Osteoblast (primary cell): ENCODE results near the gene DNER. TPM values are rescaled to one million over a fixed set of nuclear protein-coding genes. Genes with fewer than 3 reads are reported as not detected.

Experiments used
- DNase-seq: peaks from one replicate; pipeline ENCODE4 v3.0.0; 2011; ENCODE audit warnings: low spot score, mixed read lengths; ENCODE audit not compliant: insufficient read length; ENCODE audit errors: missing footprints
- H2AFZ ChIP-seq: 2 replicates; pipeline ENCODE4 v1.6.0; 2011; ENCODE audit warnings: mild to moderate bottlenecking, low read length
- H3K27ac ChIP-seq: 2 replicates; pipeline ENCODE4 v1.5.1; 2011; ENCODE audit warnings: mild to moderate bottlenecking, low read depth, low read length, moderate library complexity
- H3K27me3 ChIP-seq: 2 replicates; pipeline ENCODE4 v1.6.0; 2012; ENCODE audit warnings: mild to moderate bottlenecking, control low read depth, inconsistent platforms, low read length, moderate library complexity; ENCODE audit not compliant: insufficient read depth
- H3K36me3 ChIP-seq: 2 replicates; pipeline ENCODE4 v1.5.1; 2011; ENCODE audit warnings: mild to moderate bottlenecking, low read length, control low read depth, moderate library complexity; ENCODE audit not compliant: insufficient read depth
- H3K4me1 ChIP-seq: 2 replicates; pipeline ENCODE4 v1.5.1; 2011; ENCODE audit warnings: mild to moderate bottlenecking, low read length, control low read depth, moderate library complexity; ENCODE audit not compliant: insufficient read depth
- H3K4me2 ChIP-seq: 2 replicates; pipeline ENCODE4 v1.6.0; 2011; ENCODE audit warnings: mild to moderate bottlenecking, low read length; ENCODE audit not compliant: insufficient read depth
- H3K4me3 ChIP-seq: fragments of 200-600 bp; sonication (generic); 3 replicates; pipeline ENCODE4 v1.5.1; 2012; ENCODE audit warnings: mild to moderate bottlenecking, low read length, inconsistent platforms; ENCODE audit not compliant: insufficient read depth
- H3K79me2 ChIP-seq: 2 replicates; pipeline ENCODE4 v1.6.0; 2012; ENCODE audit warnings: mild to moderate bottlenecking, low read length, control low read depth, inconsistent platforms; ENCODE audit not compliant: insufficient read depth
- H3K9me3 ChIP-seq: 2 replicates; pipeline ENCODE4 v1.5.1; 2011; ENCODE audit warnings: low read depth, low read length, control low read depth
- H4K20me1 ChIP-seq: 2 replicates; pipeline ENCODE4 v1.6.0; 2012; ENCODE audit warnings: mild to moderate bottlenecking, low read length, control low read depth; ENCODE audit not compliant: insufficient read depth
- CTCF ChIP-seq: IDR thresholded peaks from 2 replicates; pipeline ENCODE4 v1.5.1; 2011; ENCODE audit warnings: mild to moderate bottlenecking, low read depth, low read length, moderate library complexity; ENCODE audit errors: extremely low read depth
- total RNA-seq: library from RNA; depleted of rRNA; stranded (reverse); fragments of >200 nt; gene quantifications from 2 replicates; pipeline ENCODE4 v1.2.3, GENCODE V29; 2012

DNER gene
- total RNA-seq, 1 donor: 0.36 TPM

GRCh38 chr2:229416116-229416694, 298.1 kb downstream of the DNER start:
- Histone ChIP-seq H3K9me3 (no peaks in the 10 kb centered on the region), H3K4me2 (peak overlapping the region; percentile 20), H3K27me3 (no peaks in the 10 kb centered on the region), H3K4me3 (no peak overlapping the region), H3K79me2 (no peaks in the 10 kb centered on the region), H3K4me1 (peaks cover 4% of the 10 kb centered on the region), H2AFZ (peak overlapping the region; percentile 63), H4K20me1 (no peaks in the 10 kb centered on the region), H3K36me3 (no peaks in the 10 kb centered on the region), H3K27ac (no peak overlapping the region)
- DNase-seq: no peak
- TF ChIP-seq CTCF: no peak

GRCh38 chr2:229414631-229415030, 299.7 kb downstream of the DNER start:
- no peak for DNase-seq
- no peak overlapping the region for H3K4me3 ChIP-seq
- no peak for TF ChIP-seq CTCF
- no peaks in the 10 kb centered on the region for H3K9me3 ChIP-seq
- H2AFZ ChIP-seq: no peak overlapping the region
- no peaks in the 10 kb centered on the region for H3K79me2 ChIP-seq
- peaks cover 4% of the 10 kb centered on the region for H3K4me1 ChIP-seq
- H3K4me2 ChIP-seq: no peak overlapping the region
- no peak overlapping the region for H3K27ac ChIP-seq
- H3K36me3 ChIP-seq: no peaks in the 10 kb centered on the region
- H4K20me1 ChIP-seq: no peaks in the 10 kb centered on the region
- H3K27me3 ChIP-seq: no peaks in the 10 kb centered on the region

- no peaks in the 10 kb centered on the region for H4K20me1 ChIP-seq
- H2AFZ ChIP-seq: no peak overlapping the region
- no peaks in the 10 kb centered on the region for H3K27me3 ChIP-seq
- H3K4me3 ChIP-seq: no peak overlapping the region
- no peaks in the 10 kb centered on the region for H3K9me3 ChIP-seq
- TF ChIP-seq CTCF: no peak
- H3K79me2 ChIP-seq: no peaks in the 10 kb centered on the region
- H3K27ac ChIP-seq: no peak overlapping the region
- peak; percentile 30 for DNase-seq
- H3K36me3 ChIP-seq: no peaks in the 10 kb centered on the region
- H3K4me2 ChIP-seq: no peak overlapping the region
- H3K4me1 ChIP-seq: peaks cover 8% of the 10 kb centered on the region
These were observed 301.7 kb downstream of the DNER start for GRCh38 chr2:229412686-229413085.

GRCh38 chr2:229410946-229411345, 303.4 kb downstream of the DNER start:
- Histone ChIP-seq H3K36me3 (no peaks in the 10 kb centered on the region), H4K20me1 (no peaks in the 10 kb centered on the region), H3K27me3 (no peaks in the 10 kb centered on the region), H3K27ac (no peak overlapping the region), H2AFZ (no peak overlapping the region), H3K4me3 (no peak overlapping the region), H3K4me2 (no peak overlapping the region), H3K9me3 (no peaks in the 10 kb centered on the region), H3K4me1 (peaks cover 8% of the 10 kb centered on the region), H3K79me2 (no peaks in the 10 kb centered on the region)
- no peak for DNase-seq
- no peak for TF ChIP-seq CTCF
